ENCODE measurements around the gene VIL1. TPM values are rescaled to one million over a fixed set of nuclear protein-coding genes. Genes with fewer than 3 reads are reported as not detected.
A peak's percentile ranks its signal among the peaks of the same experiment; 100 is the strongest.

Gene VIL1
- total and polyA plus RNA-seq, 2 donors from 2014 or later, result 9.0 to 10.5 TPM

- Histone ChIP-seq H3K9ac (ENCODE audit: low read length in 3 of 3) (no peak overlapping the region), H3K4me3 (ENCODE audit: low read length in 3 of 3) (no peak overlapping the region), H3K27me3 (ENCODE audit: control insufficient read depth, insufficient read depth, low read length) (no peaks in the 10 kb centered on the region), H3K27ac (ENCODE audit: low read depth in 2 of 2, low read length in 2 of 2) (no peak overlapping the region), H3K9me3 (ENCODE audit: control insufficient read depth in 2 of 3, insufficient read depth in 1 of 3, low read length in 3 of 3) (no peaks in the 10 kb centered on the region), H3K4me1 (ENCODE audit: control insufficient read depth in 2 of 3, insufficient read depth in 2 of 3, low read depth in 1 of 3, low read length in 3 of 3) (peaks cover 0 to 7% (median 7%) of the 10 kb centered on the region in 3 donors), H3K36me3 (ENCODE audit: control insufficient read depth in 2 of 3, insufficient read depth in 3 of 3, low read length in 3 of 3) (no peaks in the 10 kb centered on the region)
- DNase-seq (peak in 1 of 5 donors; percentile 40), FAIRE-seq (no peak)
- intact Hi-C loops (cut with DNase I), result loop anchor here (10.0 kb wide), 1 partner anchor 95 kb away; the partner anchor contains the start of gene TMBIM1
- no peak for TF ChIP-seq CTCF (IDR thresholded peaks at IDR 0.05; ENCODE audit: borderline replicate concordance, extremely low read depth, insufficient read depth)
Observed at GRCh38 chr2:218389333-218390150, 29.4 kb upstream of the VIL1 start.

GRCh38 chr2:218391202-218391601 is 27.7 kb upstream of the VIL1 start:
- no peaks in the 10 kb centered on the region for H3K36me3 ChIP-seq (ENCODE audit: control insufficient read depth in 2 of 3, insufficient read depth in 3 of 3, low read length in 3 of 3)
- H3K9ac ChIP-seq (ENCODE audit: low read length in 3 of 3), result no peak overlapping the region
- H3K27ac ChIP-seq (ENCODE audit: low read depth in 2 of 2, low read length in 2 of 2), result no peak overlapping the region
- DNase-seq (peak in 1 of 5 donors; percentile 49), FAIRE-seq (no peak)
- no peaks in the 10 kb centered on the region for H3K9me3 ChIP-seq (ENCODE audit: control insufficient read depth in 2 of 3, insufficient read depth in 1 of 3, low read length in 3 of 3)
- no peak overlapping the region for H3K4me3 ChIP-seq (ENCODE audit: low read length in 3 of 3)
- no peak for TF ChIP-seq CTCF (IDR thresholded peaks at IDR 0.05; ENCODE audit: borderline replicate concordance, extremely low read depth, insufficient read depth)
- peaks cover 0 to 7% (median 7%) of the 10 kb centered on the region in 3 donors for H3K4me1 ChIP-seq (ENCODE audit: control insufficient read depth in 2 of 3, insufficient read depth in 2 of 3, low read depth in 1 of 3, low read length in 3 of 3)
- intact Hi-C loops (cut with DNase I), result loop anchor here (10.0 kb wide), 1 partner anchor 96 kb away; the partner anchor contains the start of gene TMBIM1
- H3K27me3 ChIP-seq (ENCODE audit: control insufficient read depth, insufficient read depth, low read length), result no peaks in the 10 kb centered on the region

GRCh38 chr2:218392459-218392858 is 26.5 kb upstream of the VIL1 start:
- Histone ChIP-seq H3K4me1 (ENCODE audit: control insufficient read depth in 2 of 3, insufficient read depth in 2 of 3, low read depth in 1 of 3, low read length in 3 of 3) (peaks cover 0 to 10% (median 7%) of the 10 kb centered on the region in 3 donors), H3K27me3 (ENCODE audit: control insufficient read depth, insufficient read depth, low read length) (no peaks in the 10 kb centered on the region), H3K9me3 (ENCODE audit: control insufficient read depth in 2 of 3, insufficient read depth in 1 of 3, low read length in 3 of 3) (no peaks in the 10 kb centered on the region), H3K27ac (ENCODE audit: low read depth in 2 of 2, low read length in 2 of 2) (no peak overlapping the region), H3K4me3 (ENCODE audit: low read length in 3 of 3) (no peak overlapping the region), H3K36me3 (ENCODE audit: control insufficient read depth in 2 of 3, insufficient read depth in 3 of 3, low read length in 3 of 3) (no peaks in the 10 kb centered on the region), H3K9ac (ENCODE audit: low read length in 3 of 3) (no peak overlapping the region)
- no peak for TF ChIP-seq CTCF (IDR thresholded peaks at IDR 0.05; ENCODE audit: borderline replicate concordance, extremely low read depth, insufficient read depth)
- no peak for FAIRE-seq
- intact Hi-C loops (cut with DNase I), result loop anchor here (10.0 kb wide), 1 partner anchor 98 kb away; the partner anchor contains the start of gene TMBIM1
- DNase-seq, result no peak

All from kidney (tissue), 14 donors.